Mononuclear cell (primary cell): ENCODE measurements around the gene ABCF3. TPM values are rescaled to one million over a fixed set of nuclear protein-coding genes. Genes with fewer than 3 reads are reported as not detected.

Experiments used
- H3K27me3 ChIP-seq: 2 replicates; pipeline ENCODE4 v1.6.0; 2011; ENCODE audit warnings: low read length, control low read depth; ENCODE audit not compliant: insufficient read depth
- H3K4me1 ChIP-seq: 2 replicates; pipeline ENCODE4 v1.5.1; 2011; ENCODE audit warnings: mild to moderate bottlenecking, low read length, control low read depth; ENCODE audit not compliant: insufficient read depth
- H3K4me3 ChIP-seq: 2 replicates; pipeline ENCODE4 v1.5.1; 2011; ENCODE audit warnings: mild to moderate bottlenecking, low read length, moderate library complexity
- H3K9me3 ChIP-seq: 2 replicates; pipeline ENCODE4 v1.5.1; 2011; ENCODE audit warnings: low read depth, mild to moderate bottlenecking, control low read depth, low read length
- total RNA-seq: library from RNA; depleted of rRNA; stranded (reverse); fragments of >200 nt; gene quantifications from one replicate; pipeline ENCODE4 v1.2.3, GENCODE V29; 2012

Gene ABCF3
- total RNA-seq, 1 donor, result 39.7 TPM

DNA sequence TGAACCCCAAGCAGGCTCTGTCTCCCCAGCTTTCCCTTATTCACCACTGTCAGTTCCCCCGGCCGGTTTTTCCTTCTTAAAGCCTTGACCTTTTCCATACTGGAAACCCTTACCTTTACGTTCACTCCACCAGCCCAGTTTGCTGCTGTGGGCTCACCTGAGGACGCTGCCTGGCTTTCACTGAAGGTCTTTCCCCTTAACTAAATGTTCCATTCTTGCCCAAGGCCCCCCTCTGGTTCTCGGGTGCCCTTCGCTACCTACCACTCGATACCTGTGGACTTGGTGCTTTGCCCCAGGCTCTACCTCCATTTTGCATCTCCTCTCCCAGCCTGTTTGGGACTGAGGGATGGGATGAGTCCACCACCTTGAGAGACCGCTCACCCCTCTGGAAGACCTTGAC lies 10.5 kb upstream of the ABCF3 start:
- H3K9me3 ChIP-seq, result no peaks in the 10 kb centered on the region
- peaks cover 36% of the 10 kb centered on the region for H3K4me1 ChIP-seq
- peak overlapping the region; percentile 98 for H3K4me3 ChIP-seq
- H3K27me3 ChIP-seq, result no peaks in the 10 kb centered on the region

- Histone ChIP-seq H3K4me1 (peaks cover 36% of the 10 kb centered on the region), H3K9me3 (no peaks in the 10 kb centered on the region), H3K27me3 (no peaks in the 10 kb centered on the region), H3K4me3 (no peak overlapping the region)
These were observed 10.0 kb upstream of the ABCF3 start for GRCh38 chr3:184175981-184176376.

- H3K4me1 ChIP-seq, result peaks cover 36% of the 10 kb centered on the region
- H3K27me3 ChIP-seq, result no peaks in the 10 kb centered on the region
- no peaks in the 10 kb centered on the region for H3K9me3 ChIP-seq
- H3K4me3 ChIP-seq, result no peak overlapping the region
These were observed 9.3 kb upstream of the ABCF3 start for GRCh38 chr3:184176377-184177330.

GRCh38 chr3:184177331-184177731 lies 8.7 kb upstream of the ABCF3 start:
- Histone ChIP-seq H3K4me1 (peaks cover 36% of the 10 kb centered on the region), H3K4me3 (no peak overlapping the region), H3K9me3 (no peaks in the 10 kb centered on the region), H3K27me3 (no peaks in the 10 kb centered on the region)

GRCh38 chr3:184177767-184178306 lies 8.2 kb upstream of the ABCF3 start:
- no peaks in the 10 kb centered on the region for H3K9me3 ChIP-seq
- no peaks in the 10 kb centered on the region for H3K27me3 ChIP-seq
- no peak overlapping the region for H3K4me3 ChIP-seq
- peaks cover 36% of the 10 kb centered on the region for H3K4me1 ChIP-seq

DNA sequence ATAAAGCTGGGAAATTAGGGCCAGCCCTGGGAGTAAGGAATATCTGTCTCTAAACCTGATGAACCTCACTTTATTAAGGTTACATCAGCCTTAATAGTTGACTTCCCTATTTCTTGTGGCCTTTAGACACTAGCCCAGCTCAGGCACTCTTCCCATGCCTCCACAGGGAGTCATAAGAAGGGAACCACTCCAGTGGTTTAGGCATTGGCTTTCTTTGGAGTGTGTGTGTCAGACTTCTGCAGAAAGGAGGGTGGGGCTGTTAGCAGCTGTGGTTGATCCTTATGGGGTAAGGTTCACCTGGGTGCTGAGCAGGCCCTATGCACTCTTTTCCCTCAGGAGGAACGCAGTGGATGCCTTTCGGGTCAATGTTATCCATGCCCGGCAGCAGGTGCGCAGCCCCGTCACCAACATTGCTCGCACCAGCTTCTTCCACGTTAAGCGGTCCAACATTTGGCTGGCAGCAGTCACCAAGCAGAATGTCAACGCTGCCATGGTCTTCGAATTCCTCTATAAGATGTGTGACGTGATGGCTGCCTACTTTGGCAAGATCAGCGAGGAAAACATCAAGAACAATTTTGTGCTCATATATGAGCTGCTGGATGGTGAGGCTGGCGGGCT lies 7.4 kb upstream of the ABCF3 start:
- H3K27me3 ChIP-seq, result no peaks in the 10 kb centered on the region
- H3K4me1 ChIP-seq, result peaks cover 36% of the 10 kb centered on the region
- H3K4me3 ChIP-seq, result no peak overlapping the region
- H3K9me3 ChIP-seq, result no peaks in the 10 kb centered on the region

GRCh38 chr3:184180165-184180564 lies 5.8 kb upstream of the ABCF3 start:
- H3K4me3 ChIP-seq, result no peak overlapping the region
- no peaks in the 10 kb centered on the region for H3K27me3 ChIP-seq
- no peaks in the 10 kb centered on the region for H3K9me3 ChIP-seq
- peaks cover 32% of the 10 kb centered on the region for H3K4me1 ChIP-seq

DNA sequence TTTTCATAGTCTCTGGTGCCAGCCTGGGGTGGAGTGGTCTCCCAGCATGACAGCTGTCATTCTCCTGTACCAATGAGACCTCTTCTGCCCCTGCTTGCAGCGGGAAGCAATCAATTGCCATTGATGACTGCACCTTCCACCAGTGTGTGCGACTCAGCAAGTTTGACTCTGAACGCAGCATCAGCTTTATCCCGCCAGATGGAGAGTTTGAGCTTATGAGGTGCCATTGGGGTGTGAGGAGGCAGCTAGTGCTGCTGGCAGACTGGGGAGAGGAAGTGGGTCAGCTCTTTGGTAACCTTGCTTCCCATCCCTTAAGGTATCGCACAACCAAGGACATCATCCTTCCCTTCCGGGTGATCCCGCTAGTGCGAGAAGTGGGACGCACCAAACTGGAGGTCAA lies 4.4 kb upstream of the ABCF3 start:
- Histone ChIP-seq H3K4me3 (no peak overlapping the region), H3K27me3 (no peaks in the 10 kb centered on the region), H3K4me1 (peaks cover 27% of the 10 kb centered on the region), H3K9me3 (no peaks in the 10 kb centered on the region)

DNA sequence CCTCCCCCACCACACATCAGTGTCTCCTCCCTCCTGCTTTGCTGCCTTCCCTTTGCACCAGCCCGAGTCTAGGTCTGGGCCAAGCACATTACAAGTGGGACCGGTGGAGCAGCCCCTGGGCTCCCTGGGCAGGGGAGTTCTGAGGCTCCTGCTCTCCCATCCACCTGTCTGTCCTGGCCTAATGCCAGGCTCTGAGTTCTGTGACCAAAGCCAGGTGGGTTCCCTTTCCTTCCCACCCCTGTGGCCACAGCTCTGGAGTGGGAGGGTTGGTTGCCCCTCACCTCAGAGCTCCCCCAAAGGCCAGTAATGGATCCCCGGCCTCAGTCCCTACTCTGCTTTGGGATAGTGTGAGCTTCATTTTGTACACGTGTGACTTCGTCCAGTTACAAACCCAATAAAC lies 2.3 kb upstream of the ABCF3 start:
- H3K4me3 ChIP-seq, result no peak overlapping the region
- H3K9me3 ChIP-seq, result no peaks in the 10 kb centered on the region
- H3K27me3 ChIP-seq, result no peaks in the 10 kb centered on the region
- H3K4me1 ChIP-seq, result peaks cover 24% of the 10 kb centered on the region

- no peak overlapping the region for H3K4me3 ChIP-seq
- H3K9me3 ChIP-seq, result no peaks in the 10 kb centered on the region
- H3K4me1 ChIP-seq, result peaks cover 24% of the 10 kb centered on the region
- no peaks in the 10 kb centered on the region for H3K27me3 ChIP-seq
These were observed 1.3 kb upstream of the ABCF3 start for GRCh38 chr3:184184546-184185230.

GRCh38 chr3:184185461-184186183 lies 377 bp upstream of the ABCF3 start:
- Histone ChIP-seq H3K27me3 (no peaks in the 10 kb centered on the region), H3K4me1 (peaks cover 24% of the 10 kb centered on the region), H3K9me3 (no peaks in the 10 kb centered on the region), H3K4me3 (peak overlapping the region; percentile 80)

- Histone ChIP-seq H3K4me3 (peak overlapping the region; percentile 80), H3K4me1 (peaks cover 24% of the 10 kb centered on the region), H3K27me3 (no peaks in the 10 kb centered on the region), H3K9me3 (no peaks in the 10 kb centered on the region)
These were observed 856 bp downstream of the ABCF3 start for GRCh38 chr3:184186902-184187207.

DNA sequence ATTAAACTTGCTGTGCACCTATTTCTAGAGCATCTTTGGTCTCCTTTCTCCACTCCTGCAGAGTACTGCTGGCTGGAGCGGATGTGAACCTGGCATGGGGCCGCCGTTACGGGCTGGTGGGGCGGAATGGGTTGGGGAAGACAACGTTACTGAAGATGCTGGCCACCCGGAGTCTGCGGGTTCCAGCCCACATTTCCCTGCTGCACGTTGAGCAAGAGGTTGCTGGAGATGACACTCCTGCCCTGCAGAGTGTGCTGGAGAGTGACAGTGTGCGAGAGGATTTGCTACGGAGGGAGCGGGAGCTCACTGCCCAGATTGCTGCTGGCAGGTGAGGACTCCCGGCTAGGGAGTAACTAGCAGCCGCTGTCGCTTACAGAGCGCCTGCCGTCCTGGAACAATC lies 2.1 kb downstream of the ABCF3 start:
- Histone ChIP-seq H3K27me3 (no peaks in the 10 kb centered on the region), H3K4me1 (peaks cover 24% of the 10 kb centered on the region), H3K9me3 (no peaks in the 10 kb centered on the region), H3K4me3 (no peak overlapping the region)

DNA sequence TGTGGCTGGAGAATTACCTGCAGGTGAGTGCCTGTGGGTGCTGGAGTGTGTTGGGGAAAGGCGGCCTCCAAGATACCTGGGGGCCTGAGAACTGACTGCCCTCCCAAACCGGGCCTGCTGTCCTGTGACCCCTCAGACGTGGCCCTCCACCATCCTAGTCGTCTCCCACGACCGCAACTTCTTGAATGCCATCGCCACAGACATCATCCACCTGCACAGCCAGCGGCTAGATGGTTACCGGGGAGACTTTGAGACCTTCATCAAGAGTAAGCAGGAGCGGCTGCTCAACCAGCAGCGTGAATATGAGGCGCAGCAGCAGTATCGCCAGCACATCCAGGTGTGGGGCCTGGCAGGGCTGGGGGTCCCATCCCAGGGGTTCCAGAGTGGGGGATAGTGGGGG lies 3.4 kb downstream of the ABCF3 start:
- H3K9me3 ChIP-seq, result no peaks in the 10 kb centered on the region
- H3K4me1 ChIP-seq, result peaks cover 24% of the 10 kb centered on the region
- H3K4me3 ChIP-seq, result no peak overlapping the region
- H3K27me3 ChIP-seq, result no peaks in the 10 kb centered on the region

GRCh38 chr3:184192889-184193288 lies 6.9 kb downstream of the ABCF3 start:
- no peaks in the 10 kb centered on the region for H3K9me3 ChIP-seq
- no peak overlapping the region for H3K4me3 ChIP-seq
- H3K27me3 ChIP-seq, result no peaks in the 10 kb centered on the region
- peaks cover 1% of the 10 kb centered on the region for H3K4me1 ChIP-seq
